Chondrocyte (in vitro differentiated cells): ENCODE measurements around the gene CHST11. TPM values are rescaled to one million over a fixed set of nuclear protein-coding genes. Genes with fewer than 3 reads are reported as not detected.

Experiments
- DNase-seq: peaks from one replicate; pipeline ENCODE4 v3.0.0; 2021; ENCODE audit warnings: mixed read lengths, low spot score
- H3K27ac Mint-ChIP-seq: one replicate; pipeline ENCODE4 v1.8.0; 2021; ENCODE audit warnings: mild to moderate bottlenecking, moderate library complexity, mixed read lengths; ENCODE audit not compliant: unreplicated experiment
- H3K27me3 Mint-ChIP-seq: 2 replicates; pipeline ENCODE4 v1.8.0; 2021; ENCODE audit warnings: low read depth, mixed read lengths
- H3K36me3 Mint-ChIP-seq: 2 replicates; pipeline ENCODE4 v1.8.0; 2021; ENCODE audit warnings: low read depth, mixed read lengths
- H3K4me1 Mint-ChIP-seq: 2 replicates; pipeline ENCODE4 v1.8.0; 2021; ENCODE audit warnings: low read depth, mild to moderate bottlenecking, mixed read lengths
- H3K4me3 Mint-ChIP-seq: one replicate; pipeline ENCODE4 v1.8.0; 2021; ENCODE audit warnings: mild to moderate bottlenecking, moderate library complexity, mixed read lengths; ENCODE audit not compliant: unreplicated experiment
- H3K9me3 Mint-ChIP-seq: 2 replicates; pipeline ENCODE4 v1.8.0; 2021; ENCODE audit warnings: low read depth, mixed read lengths
- CTCF ChIP-seq: fragments of 200-600 bp; sonication (generic); IDR thresholded peaks from 2 replicates; pipeline ENCODE4 v1.5.0; 2021; ENCODE audit warnings: antibody characterized with exemption, mild to moderate bottlenecking, moderate library complexity
- total RNA-seq: library from RNA; stranded (reverse); gene quantifications from 3 replicates; pipeline ENCODE4 v1.2.1, GENCODE V29; 2021

The CHST11 gene
- total RNA-seq, 1 donor from 2014 or later = 6.2 TPM

DNA sequence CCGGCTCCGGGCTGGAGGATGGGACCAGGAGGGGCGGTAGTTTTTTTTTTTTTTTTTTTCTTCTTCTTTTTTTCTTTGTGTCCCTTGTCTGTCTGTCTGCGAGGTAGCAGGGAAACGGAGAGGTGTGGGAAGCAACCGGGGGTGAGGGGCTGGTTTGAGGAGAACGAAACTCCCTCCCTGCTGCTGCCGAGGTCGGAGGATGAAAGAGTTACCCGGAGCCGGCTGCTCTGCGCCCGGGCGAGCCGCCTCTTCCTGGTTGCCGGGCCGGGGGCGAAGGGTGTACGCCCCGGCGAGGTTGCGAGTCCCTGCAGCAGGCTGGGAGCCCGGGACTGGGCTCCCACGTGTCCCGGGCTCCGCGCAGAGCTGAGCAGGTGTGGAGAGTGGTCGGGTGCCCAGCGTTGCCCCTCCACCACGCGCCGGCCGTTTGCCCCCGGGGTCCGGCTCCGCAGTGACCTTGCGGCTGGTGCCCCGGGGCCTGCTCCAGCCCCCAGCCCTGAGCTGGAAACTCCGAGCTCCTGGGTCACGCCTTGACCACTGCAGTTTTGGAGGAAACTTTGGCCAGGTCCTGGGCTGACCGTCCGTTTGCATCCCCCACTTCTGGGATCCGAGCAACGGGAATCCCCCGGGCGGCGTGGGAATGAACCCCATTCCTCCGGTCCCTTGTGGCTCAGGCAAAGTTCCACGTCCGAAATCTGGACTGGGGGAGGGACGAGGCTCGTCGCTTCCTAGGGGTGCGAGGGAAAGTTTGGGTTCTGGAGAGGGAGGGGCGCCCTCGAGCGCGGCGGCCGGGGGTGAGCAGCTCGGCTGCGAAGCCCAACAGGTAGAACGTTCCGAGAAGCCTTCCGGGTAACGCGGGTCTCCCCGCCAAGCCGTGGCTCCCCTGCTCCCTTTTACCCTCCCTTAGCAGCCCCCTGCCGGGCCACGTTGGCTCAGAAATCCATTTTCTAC lies 1.3 kb downstream of the CHST11 start:
- H3K27ac Mint-ChIP-seq = peak overlapping the region; percentile 95
- peaks cover 1% of the 10 kb centered on the region for H3K27me3 Mint-ChIP-seq
- H3K4me3 Mint-ChIP-seq = peak overlapping the region; percentile 95
- peak; percentile 46 for TF ChIP-seq CTCF
- H3K36me3 Mint-ChIP-seq = no peaks in the 10 kb centered on the region
- H3K4me1 Mint-ChIP-seq = peaks cover 32% of the 10 kb centered on the region
- DNase-seq = no peak
- no peaks in the 10 kb centered on the region for H3K9me3 Mint-ChIP-seq

- no peaks in the 10 kb centered on the region for H3K9me3 Mint-ChIP-seq
- no peaks in the 10 kb centered on the region for H3K36me3 Mint-ChIP-seq
- no peak for DNase-seq
- H3K4me1 Mint-ChIP-seq = peaks cover 39% of the 10 kb centered on the region
- peak overlapping the region; percentile 52 for H3K27ac Mint-ChIP-seq
- no peaks in the 10 kb centered on the region for H3K27me3 Mint-ChIP-seq
- peak overlapping the region; percentile 95 for H3K4me3 Mint-ChIP-seq
- TF ChIP-seq CTCF = no peak
Observed at GRCh38 chr12:104458694-104459367, 2.1 kb downstream of the CHST11 start.

GRCh38 chr12:104459368-104459909 lies 2.7 kb downstream of the CHST11 start:
- TF ChIP-seq CTCF = no peak
- Mint-ChIP-seq H3K4me1 (peaks cover 39% of the 10 kb centered on the region), H3K4me3 (peak overlapping the region; percentile 95), H3K36me3 (no peaks in the 10 kb centered on the region), H3K27me3 (no peaks in the 10 kb centered on the region), H3K9me3 (no peaks in the 10 kb centered on the region), H3K27ac (peak overlapping the region; percentile 52)
- no peak for DNase-seq

DNA sequence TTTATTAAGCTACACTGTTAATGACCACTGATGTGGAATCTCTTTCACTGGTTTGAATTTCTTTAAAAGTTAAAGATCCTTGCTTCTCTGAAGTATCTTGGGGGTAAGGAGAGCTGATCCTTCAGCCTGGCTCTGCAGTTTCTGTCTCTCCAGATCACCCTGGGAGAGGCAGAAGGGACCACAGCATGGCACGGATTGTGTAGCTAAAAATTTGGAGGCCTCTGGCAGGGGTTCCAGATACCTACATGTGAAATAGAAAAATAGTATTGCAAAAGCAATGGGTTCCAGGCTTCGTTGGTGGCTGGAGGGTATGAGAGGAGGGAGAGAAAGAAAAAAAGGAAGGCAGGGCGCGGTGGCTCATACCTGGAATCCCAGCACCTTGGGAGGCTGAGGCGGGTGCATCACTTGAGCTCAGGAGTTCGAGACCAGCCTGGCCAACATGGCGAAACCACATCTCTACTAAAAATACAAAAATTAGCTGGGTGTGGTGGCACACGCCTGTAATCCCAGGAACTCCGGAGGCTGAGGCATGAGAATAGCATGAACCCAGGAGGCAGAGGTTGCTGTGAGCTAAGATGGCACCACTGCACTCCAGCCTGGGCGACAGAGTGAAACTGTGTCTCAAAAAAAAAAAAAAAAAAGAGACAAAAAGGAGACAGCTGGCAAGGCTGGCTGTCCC lies 3.4 kb downstream of the CHST11 start:
- Mint-ChIP-seq H3K9me3 (no peaks in the 10 kb centered on the region), H3K27me3 (no peaks in the 10 kb centered on the region), H3K4me1 (peaks cover 39% of the 10 kb centered on the region), H3K27ac (no peak overlapping the region), H3K4me3 (no peak overlapping the region), H3K36me3 (no peaks in the 10 kb centered on the region)
- no peak for TF ChIP-seq CTCF
- DNase-seq = no peak
